ENCODE data around the gene PNLDC1.
A peak's percentile ranks its signal among the peaks of the same experiment; 100 is the strongest.

Gene PNLDC1, protein sequence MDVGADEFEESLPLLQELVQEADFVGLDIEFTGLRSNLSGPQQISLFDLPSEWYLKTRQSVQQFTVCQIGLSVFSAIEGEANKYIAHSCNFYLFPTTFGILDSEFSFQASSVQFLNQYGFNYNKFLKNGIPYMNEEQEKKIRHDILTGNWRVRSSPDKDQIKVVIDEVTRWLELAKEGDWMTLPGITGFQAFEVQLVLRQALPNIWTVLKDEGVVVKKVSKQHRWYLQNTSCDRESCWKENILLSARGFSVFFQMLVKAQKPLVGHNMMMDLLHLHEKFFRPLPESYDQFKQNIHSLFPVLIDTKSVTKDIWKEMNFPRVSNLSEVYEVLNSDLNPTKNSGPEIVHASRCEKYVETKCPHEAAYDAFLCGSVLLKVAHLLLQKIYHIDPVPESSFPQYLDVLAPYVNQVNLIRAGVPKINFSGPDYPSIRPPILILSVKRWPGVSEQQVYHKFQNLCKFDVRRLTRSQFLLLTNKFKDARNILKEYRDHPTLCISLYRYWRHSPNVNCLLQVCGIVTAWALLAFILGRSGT

DNA sequence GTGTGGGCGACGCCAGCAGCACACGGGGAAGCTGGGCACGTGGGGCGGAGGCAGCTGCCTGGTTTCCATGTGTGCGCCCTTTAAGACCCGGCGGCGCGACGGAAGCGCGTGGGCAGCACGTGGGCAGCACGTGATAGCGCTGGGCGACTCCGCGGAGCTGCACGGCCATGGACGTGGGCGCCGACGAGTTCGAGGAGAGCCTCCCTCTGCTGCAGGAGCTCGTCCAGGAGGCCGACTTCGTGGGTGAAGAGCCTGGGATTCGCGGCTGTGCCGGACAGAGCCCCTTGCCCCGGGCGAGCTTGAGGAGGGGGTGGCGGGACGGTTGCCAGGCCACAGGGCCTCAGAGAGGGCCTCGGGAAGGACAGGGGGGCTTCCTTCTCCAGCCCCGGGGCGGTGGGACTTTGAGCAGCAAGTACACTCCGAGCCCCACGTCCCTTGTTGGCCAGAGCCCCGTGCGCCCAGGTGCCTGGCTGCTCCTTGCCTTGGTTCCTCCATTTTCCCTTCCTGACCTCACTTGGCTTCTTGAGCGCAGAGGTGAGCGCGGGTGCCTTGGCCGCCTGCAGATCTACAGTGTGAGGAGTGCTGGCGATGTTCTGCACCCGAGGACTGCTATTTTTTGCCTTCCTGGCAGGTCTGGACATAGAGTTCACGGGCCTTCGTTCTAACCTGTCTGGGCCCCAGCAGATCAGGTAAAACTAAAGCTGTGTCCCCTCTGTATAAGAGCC is at the start of gene PNLDC1:
TSS of gene PNLDC1 (plus strand) at position 136 of the 725 bp plus-strand sequence. CDS start at position 168, 32 bp downstream.
- no peak for DNase-seq (ENCODE audit: low read depth)

DNA sequence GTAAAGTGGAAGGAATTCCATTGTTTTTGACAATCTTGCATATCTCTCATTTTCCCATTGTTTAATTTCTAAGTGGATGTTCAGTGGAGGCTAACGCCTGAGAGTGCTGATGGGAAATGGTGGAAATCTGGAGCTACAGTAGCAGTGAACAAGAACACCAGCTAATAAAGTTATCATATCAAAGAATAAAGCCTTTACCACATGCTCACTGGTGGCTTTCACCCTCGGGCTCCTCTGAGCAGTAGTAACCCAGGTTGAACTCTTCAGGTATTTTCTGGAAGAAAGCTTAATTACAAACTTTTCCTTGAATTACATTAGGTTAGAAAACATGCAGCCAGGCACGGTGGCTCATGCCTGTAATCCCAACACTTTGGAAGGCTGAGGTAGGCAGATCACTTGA is 48.6 kb upstream of the PNLDC1 start:
- DNase-seq (ENCODE audit: low read depth) = no peak

- DNase-seq (ENCODE audit: low read depth) = no peak
Measured at GRCh38 chr6:159753081-159753872, 46.8 kb upstream of the PNLDC1 start.

GRCh38 chr6:159754401-159754800 is 45.7 kb upstream of the PNLDC1 start:
- no peak for DNase-seq (ENCODE audit: low read depth)

GRCh38 chr6:159754959-159755914 is 44.8 kb upstream of the PNLDC1 start:
- DNase-seq (ENCODE audit: low read depth) = no peak

DNA sequence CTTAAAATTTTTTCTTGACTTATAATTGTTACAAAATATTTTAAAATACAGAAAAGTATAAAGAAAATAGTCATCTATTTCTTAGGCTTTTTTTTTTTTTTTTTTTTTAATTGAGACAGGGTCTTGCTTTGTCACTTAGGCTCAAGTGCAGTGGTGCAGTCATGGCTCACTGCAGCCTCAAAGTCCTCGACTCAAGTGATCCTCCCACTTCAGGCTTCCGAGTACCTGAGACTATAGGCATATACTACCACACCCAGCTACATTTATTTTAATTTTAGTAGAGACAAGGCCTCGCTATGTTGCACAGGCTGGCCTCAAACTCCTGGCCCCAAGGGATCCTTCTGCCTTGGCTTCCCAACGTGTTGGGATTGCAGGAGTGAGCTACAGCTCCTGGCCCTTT is 43.6 kb upstream of the PNLDC1 start:
- no peak for DNase-seq (ENCODE audit: low read depth)

- no peak for DNase-seq (ENCODE audit: low read depth)
Measured at GRCh38 chr6:159758031-159759001, 41.8 kb upstream of the PNLDC1 start.

GRCh38 chr6:159759645-159760044 is 40.4 kb upstream of the PNLDC1 start:
- no peak for DNase-seq (ENCODE audit: low read depth)

GRCh38 chr6:159760602-159761057 is 39.4 kb upstream of the PNLDC1 start:
- DNase-seq (ENCODE audit: low read depth) = no peak

GRCh38 chr6:159761129-159761872 is 38.8 kb upstream of the PNLDC1 start:
- no peak for DNase-seq (ENCODE audit: low read depth)

GRCh38 chr6:159761873-159762680 is 38.0 kb upstream of the PNLDC1 start, which contains the start of gene ACAT2:
Gene ACAT2 (plus strand): TSS chr6:159762045. CDS start chr6:159762088, 43 bp downstream.
- peak; percentile 85 for DNase-seq (ENCODE audit: low read depth)

GRCh38 chr6:159762681-159763293 is 37.3 kb upstream of the PNLDC1 start:
- DNase-seq (ENCODE audit: low read depth) = no peak

GRCh38 chr6:159766906-159767305 is 33.2 kb upstream of the PNLDC1 start:
- no peak for DNase-seq (ENCODE audit: low read depth)

DNA sequence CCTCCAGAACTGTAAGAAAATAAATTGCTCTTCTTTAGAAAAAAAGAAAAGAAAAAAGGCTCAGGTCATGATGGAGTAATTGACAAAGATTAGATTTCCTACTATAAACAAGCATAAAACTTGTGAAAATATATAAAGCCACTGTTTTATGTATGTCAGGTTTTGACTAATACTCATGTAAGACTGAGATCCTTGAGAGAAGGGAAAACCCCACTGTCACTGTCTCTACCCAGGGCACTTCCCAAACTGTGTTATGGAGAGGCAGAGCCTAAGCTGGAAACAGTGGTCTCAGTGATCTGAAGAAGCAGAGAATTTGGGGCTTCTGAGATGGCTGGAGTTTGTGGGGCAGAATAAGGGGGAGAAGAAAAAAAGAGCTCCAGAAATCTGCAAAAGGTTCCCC is 30.6 kb upstream of the PNLDC1 start:
- no peak for DNase-seq (ENCODE audit: low read depth)

- DNase-seq (ENCODE audit: low read depth) = no peak
Measured at GRCh38 chr6:159772196-159772595, 27.9 kb upstream of the PNLDC1 start.

DNA sequence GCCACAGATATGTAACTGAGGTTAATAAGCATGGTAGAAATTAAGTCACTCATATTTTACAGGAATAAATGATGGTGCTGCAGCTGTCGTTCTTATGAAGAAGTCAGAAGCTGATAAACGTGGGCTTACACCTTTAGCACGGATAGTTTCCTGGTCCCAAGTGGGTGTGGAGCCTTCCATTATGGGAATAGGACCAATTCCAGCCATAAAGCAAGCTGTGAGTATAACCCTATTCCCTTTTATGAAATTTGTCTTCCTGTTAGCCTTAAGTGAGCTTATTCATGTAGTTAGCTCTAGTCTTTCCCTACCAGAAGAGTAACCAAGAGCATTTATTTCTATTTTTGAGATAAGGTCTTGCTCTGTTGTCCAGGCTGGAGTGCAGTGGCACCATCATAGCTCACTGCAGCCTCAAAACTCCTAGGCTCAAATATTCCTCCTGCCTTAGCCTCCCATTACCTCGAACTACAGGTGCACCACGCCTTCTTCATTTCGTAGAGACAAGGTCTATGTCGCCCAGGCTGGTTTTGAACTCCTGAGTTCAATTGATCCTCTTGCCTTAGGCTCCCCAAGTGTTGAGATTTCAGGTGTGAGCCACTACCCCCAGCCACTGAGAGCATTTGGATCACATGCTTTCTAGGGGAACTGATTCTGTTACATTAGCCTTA is 22.7 kb upstream of the PNLDC1 start:
- no peak for DNase-seq (ENCODE audit: low read depth)

- no peak for DNase-seq (ENCODE audit: low read depth)
Measured at GRCh38 chr6:159778131-159778530, 21.9 kb upstream of the PNLDC1 start.

All from stimulated activated CD4-positive, alpha-beta T cell treated with anti-CD3 and anti-CD28 coated beads, Interleukin-2, amount 100 ng/mL, for 4 hours (primary cell).